Activated naive CD8-positive, alpha-beta T cell treated with anti-CD3 and anti-CD28 coated beads, Interleukin-2, amount 10 ng/mL, durations not matched to agents 7 days and 5 days (primary cell): Measurements from ENCODE around the gene MOV10L1. TPM values are rescaled to one million over a fixed set of nuclear protein-coding genes. Genes with fewer than 3 reads are reported as not detected.

Experiments
- ATAC-seq: fragments of 150-1000 bp; cut with Tn5 transposase; one replicate; pipeline ENCODE4 v1.10.0; 2021; ENCODE audit warnings: low read depth, moderate library complexity
- POLR2A ChIA-PET: fragments of 350-600 bp; sonication (Branson Sonifier 250); formaldehyde crosslinking; loops from one replicate; lab custom pipeline; 2021; ENCODE audit warnings: antibody characterized with exemption; lab: Charles Lee
- DNase-seq: peaks from one replicate; pipeline ENCODE4 v3.0.0; 2021
- H3K27ac Mint-ChIP-seq: one replicate; pipeline ENCODE4 v1.8.0; 2022; ENCODE audit warnings: mild to moderate bottlenecking, mixed read lengths
- H3K27me3 Mint-ChIP-seq: one replicate; pipeline ENCODE4 v1.8.0; 2022; ENCODE audit warnings: mild to moderate bottlenecking, moderate library complexity, mixed read lengths
- H3K36me3 Mint-ChIP-seq: one replicate; pipeline ENCODE4 v1.8.0; 2021; ENCODE audit warnings: mild to moderate bottlenecking, mixed read lengths
- H3K4me1 Mint-ChIP-seq: one replicate; pipeline ENCODE4 v1.8.0; 2021; ENCODE audit warnings: mixed read lengths
- H3K4me3 Mint-ChIP-seq: one replicate; pipeline ENCODE4 v1.8.0; 2022; ENCODE audit warnings: mild to moderate bottlenecking, moderate library complexity, mixed read lengths
- H3K9me3 Mint-ChIP-seq: one replicate; pipeline ENCODE4 v1.8.0; 2021; ENCODE audit warnings: mixed read lengths
- total RNA-seq, 2 experiments: library from RNA; stranded (reverse); gene quantifications; one replicate each; pipeline ENCODE4 v1.2.3, GENCODE V29; 2021

Gene MOV10L1
- total RNA-seq, 2 experiments from 2014 or later: not detected

- H3K27ac Mint-ChIP-seq: no peak overlapping the region
- no peaks in the 10 kb centered on the region for H3K36me3 Mint-ChIP-seq
- no peaks in the 10 kb centered on the region for H3K27me3 Mint-ChIP-seq
- H3K4me1 Mint-ChIP-seq: peaks cover 6% of the 10 kb centered on the region
- no peak overlapping the region for H3K4me3 Mint-ChIP-seq
- no peaks in the 10 kb centered on the region for H3K9me3 Mint-ChIP-seq
- DNase-seq (peak; percentile 31), ATAC-seq (no peak)
- POLR2A ChIA-PET: no interaction called here
These were observed 91.1 kb downstream of the MOV10L1 start for GRCh38 chr22:50180727-50181521.

GRCh38 chr22:50182176-50183081 is 92.6 kb downstream of the MOV10L1 start:
- ATAC-seq (no peak), DNase-seq (peak; percentile 38)

GRCh38 chr22:50183141-50183971 is 93.5 kb downstream of the MOV10L1 start:
- H3K36me3 Mint-ChIP-seq: peaks cover 2% of the 10 kb centered on the region
- no peaks in the 10 kb centered on the region for H3K9me3 Mint-ChIP-seq
- H3K4me3 Mint-ChIP-seq: peak overlapping the region; percentile 19
- ATAC-seq (no peak), DNase-seq (peak; percentile 29)
- H3K27me3 Mint-ChIP-seq: no peaks in the 10 kb centered on the region
- H3K4me1 Mint-ChIP-seq: peaks cover 14% of the 10 kb centered on the region
- H3K27ac Mint-ChIP-seq: no peak overlapping the region
- POLR2A ChIA-PET: no interaction called here

More at GRCh38 chr22:50182176-50183081, 92.6 kb downstream of the MOV10L1 start:
- Mint-ChIP-seq H3K27me3 (no peaks in the 10 kb centered on the region), H3K9me3 (no peaks in the 10 kb centered on the region), H3K27ac (no peak overlapping the region), H3K4me1 (peaks cover 10% of the 10 kb centered on the region), H3K36me3 (peaks cover 1% of the 10 kb centered on the region), H3K4me3 (no peak overlapping the region)
- POLR2A ChIA-PET: no interaction called here

- H3K27me3 Mint-ChIP-seq: no peaks in the 10 kb centered on the region
These were observed 94.4 kb downstream of the MOV10L1 start for GRCh38 chr22:50184004-50184901.

GRCh38 chr22:50184902-50185374 is 95.1 kb downstream of the MOV10L1 start:
- Mint-ChIP-seq H3K36me3 (peaks cover 2% of the 10 kb centered on the region), H3K9me3 (no peaks in the 10 kb centered on the region), H3K4me1 (peaks cover 18% of the 10 kb centered on the region), H3K27ac (no peak overlapping the region), H3K4me3 (peak overlapping the region; percentile 77), H3K27me3 (no peaks in the 10 kb centered on the region)
- ATAC-seq (no peak), DNase-seq (no peak)
- POLR2A ChIA-PET: no interaction called here

More at GRCh38 chr22:50184004-50184901, 94.4 kb downstream of the MOV10L1 start:
- peaks cover 16% of the 10 kb centered on the region for H3K4me1 Mint-ChIP-seq
- H3K4me3 Mint-ChIP-seq: peak overlapping the region; percentile 77
- H3K9me3 Mint-ChIP-seq: no peaks in the 10 kb centered on the region
- DNase-seq (no peak), ATAC-seq (no peak)
- POLR2A ChIA-PET: no interaction called here
- H3K36me3 Mint-ChIP-seq: peaks cover 2% of the 10 kb centered on the region
- no peak overlapping the region for H3K27ac Mint-ChIP-seq

GRCh38 chr22:50185375-50186087 is 95.7 kb downstream of the MOV10L1 start, which contains the start of gene TRABD:
TSS of gene TRABD (plus strand) at chr22:50185913. CDS start at chr22:50193061, 7,148 bp downstream.
- H3K4me1 Mint-ChIP-seq: peaks cover 18% of the 10 kb centered on the region
- H3K27ac Mint-ChIP-seq: peak within 1 kb of the TSS; percentile 93
- DNase-seq (peak; percentile 93), ATAC-seq (peak; percentile 57)
- H3K36me3 Mint-ChIP-seq: peaks cover 2% of the 10 kb centered on the region
- POLR2A ChIA-PET: no interaction called here
- H3K4me3 Mint-ChIP-seq: peak within 1 kb of the TSS; percentile 95
- H3K9me3 Mint-ChIP-seq: no peaks in the 10 kb centered on the region
- no peaks in the 10 kb centered on the region for H3K27me3 Mint-ChIP-seq

DNA sequence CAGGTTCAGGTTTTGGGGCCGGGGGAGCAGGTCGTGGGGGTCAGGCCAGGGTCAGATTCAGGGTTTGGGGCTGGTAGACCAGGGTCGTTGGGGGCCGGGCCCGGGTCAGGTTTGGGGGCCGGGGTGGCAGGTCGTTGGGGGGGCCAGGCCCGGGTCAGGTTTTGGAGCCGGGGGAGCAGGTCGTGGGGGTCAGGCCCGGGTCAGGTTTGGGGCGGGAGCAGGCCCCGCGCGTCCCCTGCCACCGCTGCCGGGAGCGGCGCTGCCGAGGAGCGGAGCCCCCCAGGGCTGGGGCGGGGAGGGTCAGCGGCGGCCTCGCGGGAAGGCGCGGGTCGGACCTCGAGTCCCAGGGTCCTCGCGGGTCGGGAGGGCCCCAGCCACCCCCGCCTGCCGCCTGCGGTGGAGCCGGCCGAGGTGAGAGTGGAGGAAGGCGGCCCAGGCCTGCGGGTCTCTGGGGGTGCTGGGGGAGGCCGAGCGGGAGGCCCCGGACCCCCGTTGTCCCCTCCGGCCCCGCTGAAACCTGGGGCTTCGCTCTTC is 96.4 kb downstream of the MOV10L1 start:
- Mint-ChIP-seq H3K4me3 (peak overlapping the region; percentile 95), H3K4me1 (peaks cover 20% of the 10 kb centered on the region), H3K27ac (peak overlapping the region; percentile 93), H3K36me3 (peaks cover 2% of the 10 kb centered on the region), H3K9me3 (no peaks in the 10 kb centered on the region), H3K27me3 (no peaks in the 10 kb centered on the region)
- DNase-seq (peak; percentile 59), ATAC-seq (no peak)
- POLR2A ChIA-PET: interaction anchor here (1.3 to 1.4 kb wide), 2 partner anchors 15 kb away, joined by 3 read pairs; no protein-coding TSS in a partner anchor

GRCh38 chr22:50186761-50187523 is 97.1 kb downstream of the MOV10L1 start:
- POLR2A ChIA-PET: interaction anchor here (0.8 to 1.4 kb wide), 5 partner anchors 15 to 252 kb away, joined by 3 to 4 read pairs (median 3); no protein-coding TSS in a partner anchor

GRCh38 chr22:50188356-50188755 is 98.5 kb downstream of the MOV10L1 start:
- Mint-ChIP-seq H3K9me3 (no peaks in the 10 kb centered on the region), H3K27me3 (no peaks in the 10 kb centered on the region), H3K27ac (peak overlapping the region; percentile 98), H3K36me3 (peaks cover 2% of the 10 kb centered on the region), H3K4me1 (peaks cover 34% of the 10 kb centered on the region), H3K4me3 (no peak overlapping the region)
- POLR2A ChIA-PET: interaction anchor here (0.5 to 0.6 kb wide), 2 partner anchors 137 to 367 kb away, joined by 3 to 8 read pairs; no protein-coding TSS in a partner anchor
- DNase-seq (peak; percentile 24), ATAC-seq (no peak)

More at GRCh38 chr22:50186761-50187523, 97.1 kb downstream of the MOV10L1 start:
- H3K27ac Mint-ChIP-seq: peak overlapping the region; percentile 93
- peaks cover 26% of the 10 kb centered on the region for H3K4me1 Mint-ChIP-seq
- H3K9me3 Mint-ChIP-seq: no peaks in the 10 kb centered on the region
- ATAC-seq (no peak), DNase-seq (no peak)
- H3K4me3 Mint-ChIP-seq: peak overlapping the region; percentile 95
- H3K27me3 Mint-ChIP-seq: no peaks in the 10 kb centered on the region
- H3K36me3 Mint-ChIP-seq: peaks cover 2% of the 10 kb centered on the region

DNA sequence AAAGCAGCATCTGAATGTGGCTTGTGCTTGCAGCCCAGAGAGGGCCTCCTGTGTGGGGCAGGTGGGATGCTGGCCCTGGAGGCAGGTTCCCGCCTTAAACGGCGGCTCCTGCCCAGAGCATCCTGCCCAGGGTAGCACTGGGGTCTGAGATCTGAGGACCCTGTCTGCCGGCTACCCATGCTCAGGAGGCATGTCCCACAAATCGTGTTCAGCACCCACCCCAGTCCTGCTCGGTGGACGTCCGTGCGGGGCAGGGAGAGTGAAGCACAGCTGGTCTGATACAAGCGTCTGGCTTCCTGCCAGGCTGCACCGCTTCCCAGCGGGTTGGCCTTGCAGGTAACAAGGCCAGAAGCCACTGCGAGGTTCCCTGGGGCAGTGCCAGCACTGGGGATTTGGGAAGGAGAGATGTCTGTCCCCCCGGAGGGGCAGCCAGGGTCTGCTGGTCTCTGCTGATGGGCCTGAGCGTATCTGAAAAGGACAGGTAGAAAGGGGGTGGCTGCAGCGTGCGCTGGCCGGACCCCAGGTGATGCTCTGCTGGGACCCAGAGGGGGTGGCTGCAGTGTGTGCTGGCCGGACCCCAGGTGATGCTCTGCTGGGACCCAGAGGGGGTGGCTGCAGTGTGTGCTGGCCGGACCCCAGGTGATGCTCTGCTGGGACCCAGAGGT is 99.5 kb downstream of the MOV10L1 start:
- peaks cover 2% of the 10 kb centered on the region for H3K36me3 Mint-ChIP-seq
- ATAC-seq (no peak), DNase-seq (peak; percentile 43)
- peaks cover 34% of the 10 kb centered on the region for H3K4me1 Mint-ChIP-seq
- peak overlapping the region; percentile 95 for H3K4me3 Mint-ChIP-seq
- no peaks in the 10 kb centered on the region for H3K27me3 Mint-ChIP-seq
- H3K9me3 Mint-ChIP-seq: no peaks in the 10 kb centered on the region
- peak overlapping the region; percentile 98 for H3K27ac Mint-ChIP-seq
- POLR2A ChIA-PET: interaction anchor here (1.0 to 3.1 kb wide), 9 partner anchors 12 to 432 kb away, joined by 3 to 23 read pairs (median 5); partner anchors contain the start of genes LMF2, MLC1, NCAPH2 and SCO2
